ENCODE measurements around the gene INHA. TPM values are rescaled to one million over a fixed set of nuclear protein-coding genes. Genes with fewer than 3 reads are reported as not detected.

INHA gene
- total RNA-seq, 4 donors from 2014 or later = not detected

- H3K4me3 ChIP-seq = no peak overlapping the region
- no peaks in the 10 kb centered on the region for H3K27me3 ChIP-seq
- H3K27ac ChIP-seq = no peak overlapping the region
- TF ChIP-seq, protein P1, sequence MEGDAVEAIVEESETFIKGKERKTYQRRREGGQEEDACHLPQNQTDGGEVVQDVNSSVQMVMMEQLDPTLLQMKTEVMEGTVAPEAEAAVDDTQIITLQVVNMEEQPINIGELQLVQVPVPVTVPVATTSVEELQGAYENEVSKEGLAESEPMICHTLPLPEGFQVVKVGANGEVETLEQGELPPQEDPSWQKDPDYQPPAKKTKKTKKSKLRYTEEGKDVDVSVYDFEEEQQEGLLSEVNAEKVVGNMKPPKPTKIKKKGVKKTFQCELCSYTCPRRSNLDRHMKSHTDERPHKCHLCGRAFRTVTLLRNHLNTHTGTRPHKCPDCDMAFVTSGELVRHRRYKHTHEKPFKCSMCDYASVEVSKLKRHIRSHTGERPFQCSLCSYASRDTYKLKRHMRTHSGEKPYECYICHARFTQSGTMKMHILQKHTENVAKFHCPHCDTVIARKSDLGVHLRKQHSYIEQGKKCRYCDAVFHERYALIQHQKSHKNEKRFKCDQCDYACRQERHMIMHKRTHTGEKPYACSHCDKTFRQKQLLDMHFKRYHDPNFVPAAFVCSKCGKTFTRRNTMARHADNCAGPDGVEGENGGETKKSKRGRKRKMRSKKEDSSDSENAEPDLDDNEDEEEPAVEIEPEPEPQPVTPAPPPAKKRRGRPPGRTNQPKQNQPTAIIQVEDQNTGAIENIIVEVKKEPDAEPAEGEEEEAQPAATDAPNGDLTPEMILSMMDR (IDR thresholded peaks at IDR 0.05) = no peak
- no peak for TF ChIP-seq POLR2A (IDR thresholded peaks at IDR 0.05)
- H3K9me3 ChIP-seq = no peaks in the 10 kb centered on the region
- no peaks in the 10 kb centered on the region for H3K36me3 ChIP-seq
- peaks cover 0 to 10% (median 0%) of the 10 kb centered on the region in 4 donors for H3K4me1 ChIP-seq
- DNase-seq = no peak
Observed at GRCh38 chr2:219566640-219567039, 5.5 kb upstream of the INHA start.

GRCh38 chr2:219567131-219567530 lies 5.0 kb upstream of the INHA start:
- TF ChIP-seq POLR2A (IDR thresholded peaks at IDR 0.05) = no peak
- TF ChIP-seq, protein P1 (IDR thresholded peaks at IDR 0.05) = no peak
- Histone ChIP-seq H3K4me1 (peaks cover 0 to 10% (median 0%) of the 10 kb centered on the region in 4 donors), H3K27me3 (peaks cover 0 to under 1% of the 10 kb centered on the region in 2 donors), H3K4me3 (no peak overlapping the region), H3K27ac (no peak overlapping the region), H3K9me3 (no peaks in the 10 kb centered on the region), H3K36me3 (no peaks in the 10 kb centered on the region)
- no peak for DNase-seq

GRCh38 chr2:219567791-219568361 lies 4.2 kb upstream of the INHA start:
- no peak overlapping the region for H3K27ac ChIP-seq
- peaks cover 0 to 10% (median 0%) of the 10 kb centered on the region in 4 donors for H3K4me1 ChIP-seq
- H3K27me3 ChIP-seq = peaks cover 0 to 4% of the 10 kb centered on the region in 2 donors
- DNase-seq = no peak
- no peak overlapping the region for H3K4me3 ChIP-seq
- TF ChIP-seq POLR2A (IDR thresholded peaks at IDR 0.05) = no peak
- TF ChIP-seq, protein P1 (IDR thresholded peaks at IDR 0.05) = no peak
- H3K9me3 ChIP-seq = no peaks in the 10 kb centered on the region
- no peaks in the 10 kb centered on the region for H3K36me3 ChIP-seq

DNA sequence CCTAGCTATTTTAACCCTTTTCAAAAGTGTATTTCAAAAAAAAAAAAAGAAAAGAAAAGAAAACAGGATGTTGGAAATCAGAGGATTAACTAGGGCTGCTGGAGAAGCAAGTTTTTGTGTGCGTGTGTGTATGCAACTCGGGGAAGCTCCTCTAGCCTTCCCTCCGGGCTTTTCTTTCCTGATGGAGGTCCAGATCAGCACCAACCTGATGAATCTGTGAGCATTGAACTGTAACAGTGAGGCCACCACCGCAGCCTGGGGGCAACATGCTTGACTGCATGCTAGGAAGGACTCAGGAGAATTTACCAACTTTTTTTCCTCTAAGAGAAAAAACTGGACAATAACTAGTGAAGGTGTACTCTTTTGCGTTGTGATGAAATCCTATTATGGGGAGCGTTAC lies 3.1 kb upstream of the INHA start:
- TF ChIP-seq, protein P1 (IDR thresholded peaks at IDR 0.05) = no peak
- no peak for TF ChIP-seq POLR2A (IDR thresholded peaks at IDR 0.05)
- no peaks in the 10 kb centered on the region for H3K9me3 ChIP-seq
- peaks cover 0 to 10% (median 0%) of the 10 kb centered on the region in 4 donors for H3K4me1 ChIP-seq
- no peak overlapping the region for H3K4me3 ChIP-seq
- H3K27ac ChIP-seq = no peak overlapping the region
- peaks cover 0 to 4% of the 10 kb centered on the region in 2 donors for H3K27me3 ChIP-seq
- DNase-seq = no peak
- H3K36me3 ChIP-seq = no peaks in the 10 kb centered on the region

- peaks cover 0 to 10% (median 0%) of the 10 kb centered on the region in 4 donors for H3K4me1 ChIP-seq
- no peak for DNase-seq
- H3K36me3 ChIP-seq = no peaks in the 10 kb centered on the region
- no peak for TF ChIP-seq POLR2A (IDR thresholded peaks at IDR 0.05)
- TF ChIP-seq, protein P1 (IDR thresholded peaks at IDR 0.05) = no peak
- H3K27ac ChIP-seq = no peak overlapping the region
- peaks cover 0 to 4% of the 10 kb centered on the region in 2 donors for H3K27me3 ChIP-seq
- no peaks in the 10 kb centered on the region for H3K9me3 ChIP-seq
- H3K4me3 ChIP-seq = no peak overlapping the region
Observed at GRCh38 chr2:219569635-219570034, 2.5 kb upstream of the INHA start.

All from Peyer's patch (tissue), 4 donors.